HG02759 (cell line): ENCODE measurements around the gene NUPR2.
"Not testable (repeated sequence)": the region's sequence is repeated elsewhere in the genome, so short reads cannot be mapped to it uniquely, and the experiment has no call there.

Experiments
- ATAC-seq: cut with Tn5 transposase; IDR thresholded peaks from one replicate; pipeline ENCODE4 v1.9.1; 2021; ENCODE audit warnings: mild to moderate bottlenecking, moderate library complexity; ENCODE audit not compliant: unreplicated experiment

The NUPR2 gene

GRCh38 chr7:56115852-56116538 lies at the start of gene NUPR2:
TSS of gene NUPR2 (minus strand) at chr7:56116417. CDS start at chr7:56116314, 103 bp downstream.
- no peak for ATAC-seq

- no peak for ATAC-seq
Observed at GRCh38 chr7:56157238-56157790, 41.1 kb upstream of the NUPR2 start.

- ATAC-seq = not testable (repeated sequence)
Observed at GRCh38 chr7:56131062-56131461, 14.8 kb upstream of the NUPR2 start.

- no peak for ATAC-seq
Observed at GRCh38 chr7:56127241-56127975, 11.2 kb upstream of the NUPR2 start.

- no peak for ATAC-seq
Observed at GRCh38 chr7:56125831-56126230, 9.6 kb upstream of the NUPR2 start.

GRCh38 chr7:56124981-56125380 lies 8.8 kb upstream of the NUPR2 start:
- no peak for ATAC-seq

GRCh38 chr7:56121440-56121839 lies 5.2 kb upstream of the NUPR2 start:
- no peak for ATAC-seq

- ATAC-seq = not testable (repeated sequence)
Observed at GRCh38 chr7:56112244-56112643, 4.0 kb downstream of the NUPR2 start.

GRCh38 chr7:56110611-56111010 lies 5.6 kb downstream of the NUPR2 start:
- ATAC-seq = no peak

GRCh38 chr7:56107954-56108258 lies 8.3 kb downstream of the NUPR2 start:
- ATAC-seq = no peak

- ATAC-seq = peak; percentile 100
Observed at GRCh38 chr7:56106108-56107073, 9.8 kb downstream of the NUPR2 start, which contains the start of gene CHCHD2. TSS of gene CHCHD2 (minus strand) at chr7:56106476. CDS start at chr7:56106413, 63 bp downstream.

- no peak for ATAC-seq
Observed at GRCh38 chr7:56105508-56105907, 10.7 kb downstream of the NUPR2 start.

GRCh38 chr7:56104138-56104537 lies 12.1 kb downstream of the NUPR2 start:
- not testable (repeated sequence) for ATAC-seq

GRCh38 chr7:56099653-56100052 lies 16.6 kb downstream of the NUPR2 start:
- ATAC-seq = no peak

- ATAC-seq = not testable (repeated sequence)
Observed at GRCh38 chr7:56098187-56099008, 17.8 kb downstream of the NUPR2 start.

- ATAC-seq = no peak
Observed at GRCh38 chr7:56097700-56098099, 18.5 kb downstream of the NUPR2 start.

GRCh38 chr7:56092789-56093531 lies 23.3 kb downstream of the NUPR2 start, which contains the start of gene PHKG1:
TSS of gene PHKG1 (minus strand) at chr7:56092952. CDS start at chr7:56088941, 4,011 bp downstream.
- ATAC-seq = no peak

- ATAC-seq = not testable (repeated sequence)
Observed at GRCh38 chr7:56092388-56092787, 23.8 kb downstream of the NUPR2 start.

- no peak for ATAC-seq
Observed at GRCh38 chr7:56091591-56091990, 24.6 kb downstream of the NUPR2 start.
